HEK293 (cell line): ENCODE results near the gene PPEF2.

Source experiments
- CTCF ChIA-PET: fragments of 350-600 bp; formaldehyde crosslinking; extraction: SDS; loops from one replicate; lab custom pipeline; 2021; ENCODE audit warnings: antibody characterized with exemption; lab: Yijun Ruan, JAX
- POLR2A ChIA-PET: fragments of 300-600 bp; formaldehyde crosslinking; extraction: SDS; loops from one replicate; lab custom pipeline; 2020; ENCODE audit warnings: antibody characterized with exemption, inconsistent platforms; lab: Yijun Ruan, JAX
- H3K27ac ChIP-seq: fragments of 200-500 bp; sonication (Bioruptor generic); 2 replicates; pipeline ENCODE4 v1.5.1; 2014; ENCODE audit warnings: low read depth, low read length, control low read depth, inconsistent platforms; ENCODE audit errors: extremely low read depth
- H3K36me3 ChIP-seq, 2 experiments: fragments of 200-500 bp in 1 of 2; sonication (Bioruptor generic) in 1 of 2; 1 replicate in 1 of 2; 2 replicates in 1 of 2; pipeline ENCODE4 v1.5.1; 2014 to 2017; ENCODE audit warnings: inconsistent platforms in 2 of 2, low read length in 2 of 2; ENCODE audit not compliant: control insufficient read depth in 2 of 2, insufficient read depth in 1 of 2
- H3K4me1 ChIP-seq: fragments of 200-500 bp; sonication (Bioruptor generic); 2 replicates; pipeline ENCODE4 v1.5.1; 2014; ENCODE audit warnings: mild to moderate bottlenecking, low read length, inconsistent platforms; ENCODE audit not compliant: control insufficient read depth, insufficient read depth
- H3K4me3 ChIP-seq: 2 replicates; pipeline ENCODE4 v1.5.1; 2011; ENCODE audit warnings: low read depth, mild to moderate bottlenecking, control low read depth, low read length, moderate library complexity
- H3K9me3 ChIP-seq: fragments of 200-500 bp; sonication (Bioruptor generic); 2 replicates; pipeline ENCODE4 v1.5.1; 2014; ENCODE audit warnings: low read depth, low read length, inconsistent platforms; ENCODE audit not compliant: control insufficient read depth, insufficient read depth
- GLI2 ChIP-seq: fragments of 450-650 bp; formaldehyde crosslinking; IDR thresholded peaks from 2 replicates; pipeline ENCODE4; 2017; ENCODE audit warnings: missing biosample characterization, missing genetic modification characterization, low read depth, borderline replicate concordance
- GLI4 ChIP-seq: fragments of 450-650 bp; formaldehyde crosslinking; IDR thresholded peaks from 2 replicates; pipeline ENCODE4 v1.5.1; 2016; ENCODE audit warnings: missing biosample characterization, missing genetic modification characterization
- KLF9 ChIP-seq: fragments of 450-650 bp; formaldehyde crosslinking; IDR thresholded peaks from 2 replicates; pipeline ENCODE4 v1.5.1; 2016; ENCODE audit warnings: missing biosample characterization, missing genetic modification characterization, low read depth
- MYNN ChIP-seq: fragments of 450-650 bp; formaldehyde crosslinking; IDR thresholded peaks from 2 replicates; pipeline ENCODE4 v1.5.1; 2016; ENCODE audit warnings: missing biosample characterization, missing genetic modification characterization, borderline replicate concordance
- SCRT2 ChIP-seq: fragments of 450-650 bp; formaldehyde crosslinking; IDR thresholded peaks from 2 replicates; pipeline ENCODE4 v1.5.1; 2016; ENCODE audit warnings: missing biosample characterization, missing genetic modification characterization
- ZNF10 ChIP-seq: fragments of 450-650 bp; formaldehyde crosslinking; IDR thresholded peaks from 2 replicates; pipeline ENCODE4 v1.5.1; 2017; ENCODE audit warnings: missing biosample characterization, missing genetic modification characterization
- ZNF132 ChIP-seq: fragments of 450-650 bp; formaldehyde crosslinking; IDR thresholded peaks from 2 replicates; pipeline ENCODE4 v1.5.1; 2017; ENCODE audit warnings: missing biosample characterization, missing genetic modification characterization, borderline replicate concordance
- ZNF133 ChIP-seq: fragments of 450-650 bp; formaldehyde crosslinking; IDR thresholded peaks from 2 replicates; pipeline ENCODE4 v1.5.1; 2016; ENCODE audit warnings: missing biosample characterization, missing genetic modification characterization
- ZNF202 ChIP-seq: fragments of 450-650 bp; formaldehyde crosslinking; IDR thresholded peaks from 2 replicates; pipeline ENCODE4 v1.5.1; 2016; ENCODE audit warnings: missing biosample characterization, missing genetic modification characterization, borderline replicate concordance
- ZNF292 ChIP-seq: fragments of 450-650 bp; formaldehyde crosslinking; IDR thresholded peaks from 2 replicates; pipeline ENCODE4 v1.5.1; 2016; ENCODE audit warnings: low read depth, missing biosample characterization, missing genetic modification characterization, borderline replicate concordance
- ZNF501 ChIP-seq: fragments of 450-650 bp; formaldehyde crosslinking; IDR thresholded peaks from 2 replicates; pipeline ENCODE4 v1.5.1; 2016; ENCODE audit warnings: missing biosample characterization, missing genetic modification characterization
- ZNF624 ChIP-seq: fragments of 450-650 bp; formaldehyde crosslinking; IDR thresholded peaks from 2 replicates; pipeline ENCODE4 v1.5.1; 2017; ENCODE audit warnings: missing biosample characterization, missing genetic modification characterization
- ZNF626 ChIP-seq: fragments of 450-650 bp; sonication (Bioruptor Pico); formaldehyde crosslinking; IDR thresholded peaks from 2 replicates; pipeline ENCODE4 v1.5.1; 2018; ENCODE audit warnings: missing biosample characterization, missing genetic modification characterization, inconsistent platforms
- ZNF658 ChIP-seq: fragments of 450-650 bp; formaldehyde crosslinking; IDR thresholded peaks from 2 replicates; pipeline ENCODE4; 2016; ENCODE audit warnings: missing biosample characterization, missing genetic modification characterization
- TF ChIP-seq, protein P1 (sequence below): fragments of 450-650 bp; formaldehyde crosslinking; IDR thresholded peaks from 2 replicates; pipeline ENCODE4 v1.5.1; 2016; ENCODE audit warnings: missing biosample characterization, missing genetic modification characterization, borderline replicate concordance
- TF ChIP-seq, protein P2 (sequence below): fragments of 450-650 bp; formaldehyde crosslinking; IDR thresholded peaks from 2 replicates; pipeline ENCODE4 v1.5.1; 2017; ENCODE audit warnings: missing biosample characterization, missing genetic modification characterization

Gene PPEF2

DNA sequence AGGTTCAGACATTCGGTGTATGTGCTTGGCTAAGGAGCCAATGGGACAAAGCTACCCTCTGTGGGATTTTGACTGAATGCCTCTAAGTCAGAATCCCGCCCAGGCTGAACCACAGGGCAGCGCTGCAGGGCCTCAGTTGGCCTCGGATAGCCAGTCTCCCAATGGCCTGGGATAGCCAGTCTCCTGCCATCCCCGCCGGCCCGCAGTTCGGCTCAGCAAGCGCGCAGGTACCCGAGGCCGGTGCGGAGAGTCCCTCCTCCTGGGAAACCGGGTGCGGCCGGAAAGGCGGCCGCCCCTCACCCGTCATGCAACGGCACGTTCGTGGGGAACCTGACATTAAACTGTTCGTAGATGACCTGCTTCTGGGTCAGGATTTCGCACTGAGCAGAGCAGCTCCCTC is 16.1 kb downstream of the PPEF2 start:
- Histone ChIP-seq H3K9me3 (no peaks in the 10 kb centered on the region), H3K4me1 (no peaks in the 10 kb centered on the region), H3K27ac (no peak overlapping the region)
- ChIA-PET CTCF (interaction anchor here (0.6 to 1.9 kb wide), 2 partner anchors 10 to 162 kb away, joined by 5 read pairs; no protein-coding TSS in a partner anchor), POLR2A (no interaction called here)
- TF ChIP-seq ZNF10, result no peak
- TF ChIP-seq, protein P1, sequence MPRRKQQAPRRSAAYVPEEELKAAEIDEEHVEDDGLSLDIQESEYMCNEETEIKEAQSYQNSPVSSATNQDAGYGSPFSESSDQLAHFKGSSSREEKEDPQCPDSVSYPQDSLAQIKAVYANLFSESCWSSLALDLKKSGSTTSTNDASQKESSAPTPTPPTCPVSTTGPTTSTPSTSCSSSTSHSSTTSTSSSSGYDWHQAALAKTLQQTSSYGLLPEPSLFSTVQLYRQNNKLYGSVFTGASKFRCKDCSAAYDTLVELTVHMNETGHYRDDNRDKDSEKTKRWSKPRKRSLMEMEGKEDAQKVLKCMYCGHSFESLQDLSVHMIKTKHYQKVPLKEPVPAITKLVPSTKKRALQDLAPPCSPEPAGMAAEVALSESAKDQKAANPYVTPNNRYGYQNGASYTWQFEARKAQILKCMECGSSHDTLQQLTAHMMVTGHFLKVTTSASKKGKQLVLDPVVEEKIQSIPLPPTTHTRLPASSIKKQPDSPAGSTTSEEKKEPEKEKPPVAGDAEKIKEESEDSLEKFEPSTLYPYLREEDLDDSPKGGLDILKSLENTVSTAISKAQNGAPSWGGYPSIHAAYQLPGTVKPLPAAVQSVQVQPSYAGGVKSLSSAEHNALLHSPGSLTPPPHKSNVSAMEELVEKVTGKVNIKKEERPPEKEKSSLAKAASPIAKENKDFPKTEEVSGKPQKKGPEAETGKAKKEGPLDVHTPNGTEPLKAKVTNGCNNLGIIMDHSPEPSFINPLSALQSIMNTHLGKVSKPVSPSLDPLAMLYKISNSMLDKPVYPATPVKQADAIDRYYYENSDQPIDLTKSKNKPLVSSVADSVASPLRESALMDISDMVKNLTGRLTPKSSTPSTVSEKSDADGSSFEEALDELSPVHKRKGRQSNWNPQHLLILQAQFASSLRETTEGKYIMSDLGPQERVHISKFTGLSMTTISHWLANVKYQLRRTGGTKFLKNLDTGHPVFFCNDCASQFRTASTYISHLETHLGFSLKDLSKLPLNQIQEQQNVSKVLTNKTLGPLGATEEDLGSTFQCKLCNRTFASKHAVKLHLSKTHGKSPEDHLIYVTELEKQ, result no peak
- no peak for TF ChIP-seq ZNF132 (tag by site-specific recombination)
- TF ChIP-seq KLF9, result no peak
- no peak for TF ChIP-seq ZNF626
- TF ChIP-seq, all 188 proteins: peak for 0
- Histone ChIP-seq H3K4me3 (no peak overlapping the region), H3K36me3 (no peaks in the 10 kb centered on the region)

GRCh38 chr4:75881476-75881875 is 20.8 kb downstream of the PPEF2 start:
- Histone ChIP-seq H3K27ac (no peak overlapping the region), H3K36me3 (no peaks in the 10 kb centered on the region), H3K9me3 (no peaks in the 10 kb centered on the region), H3K4me1 (no peaks in the 10 kb centered on the region), H3K4me3 (no peak overlapping the region)
- CTCF ChIA-PET, result interaction anchor here (0.7 to 1.2 kb wide), 2 partner anchors 11 to 24 kb away, joined by 3 read pairs; no protein-coding TSS in a partner anchor
- POLR2A ChIA-PET, result no interaction called here
- no peak for TF ChIP-seq ZNF501 (tag by site-specific recombination)
- TF ChIP-seq MYNN, result no peak
- TF ChIP-seq ZNF202 (tag by site-specific recombination), result no peak
- TF ChIP-seq GLI4 (tag by site-specific recombination), result no peak
- no peak for TF ChIP-seq ZNF292 (tag by site-specific recombination)
- peak; percentile 25; the same call in 1 of the 2 replicates for TF ChIP-seq ZNF133 (tag by site-specific recombination)
- TF ChIP-seq, all 188 proteins: peak for 1

DNA sequence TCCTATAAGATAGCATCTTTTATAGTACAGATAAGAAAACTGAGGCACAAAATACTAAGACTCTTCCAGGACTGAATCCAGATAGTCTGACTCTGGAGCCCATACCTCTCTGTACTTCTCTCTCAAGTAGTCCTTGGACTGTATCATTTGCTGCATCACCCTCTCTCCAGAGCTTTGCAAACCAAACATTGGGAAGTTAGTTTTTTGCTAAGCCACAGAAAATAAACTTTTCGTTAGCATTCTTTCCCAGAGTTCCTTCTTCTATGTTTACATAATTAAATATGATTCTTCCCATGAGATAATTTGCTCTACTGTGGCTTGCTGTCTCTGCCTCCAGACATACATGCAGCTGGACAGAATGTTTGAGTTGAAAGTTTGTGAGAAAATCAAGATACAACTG is 22.0 kb downstream of the PPEF2 start:
- no peaks in the 10 kb centered on the region for H3K4me1 ChIP-seq
- no peaks in the 10 kb centered on the region for H3K36me3 ChIP-seq
- TF ChIP-seq, protein P2, sequence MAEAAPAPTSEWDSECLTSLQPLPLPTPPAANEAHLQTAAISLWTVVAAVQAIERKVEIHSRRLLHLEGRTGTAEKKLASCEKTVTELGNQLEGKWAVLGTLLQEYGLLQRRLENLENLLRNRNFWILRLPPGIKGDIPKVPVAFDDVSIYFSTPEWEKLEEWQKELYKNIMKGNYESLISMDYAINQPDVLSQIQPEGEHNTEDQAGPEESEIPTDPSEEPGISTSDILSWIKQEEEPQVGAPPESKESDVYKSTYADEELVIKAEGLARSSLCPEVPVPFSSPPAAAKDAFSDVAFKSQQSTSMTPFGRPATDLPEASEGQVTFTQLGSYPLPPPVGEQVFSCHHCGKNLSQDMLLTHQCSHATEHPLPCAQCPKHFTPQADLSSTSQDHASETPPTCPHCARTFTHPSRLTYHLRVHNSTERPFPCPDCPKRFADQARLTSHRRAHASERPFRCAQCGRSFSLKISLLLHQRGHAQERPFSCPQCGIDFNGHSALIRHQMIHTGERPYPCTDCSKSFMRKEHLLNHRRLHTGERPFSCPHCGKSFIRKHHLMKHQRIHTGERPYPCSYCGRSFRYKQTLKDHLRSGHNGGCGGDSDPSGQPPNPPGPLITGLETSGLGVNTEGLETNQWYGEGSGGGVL (tag by site-specific recombination), result no peak
- TF ChIP-seq KLF9 (no peak), SCRT2 (tag by site-specific recombination) (no peak), ZNF624 (tag by site-specific recombination) (no peak), ZNF658 (no peak), ZNF132 (tag by site-specific recombination) (no peak), GLI2 (tag by site-specific recombination) (no peak)
- ChIA-PET CTCF (no interaction called here), POLR2A (no interaction called here)
- no peak overlapping the region for H3K4me3 ChIP-seq
- H3K27ac ChIP-seq, result no peak overlapping the region
- H3K9me3 ChIP-seq, result no peaks in the 10 kb centered on the region
